Inferior parietal cortex (tissue), 1 donor: Measurements from ENCODE around the gene TMF1.

Experiments used
- DNase-seq: peaks from one replicate; pipeline ENCODE4 v3.0.0-alpha.2; 2016; ENCODE audit errors: extremely low spot score

The TMF1 gene

GRCh38 chr3:69080233-69080920 is 28.2 kb upstream of the TMF1 start, which contains the start of gene UBA3:
TSS of gene UBA3 (minus strand) at chr3:69080365. CDS start at chr3:69080353, 12 bp downstream.
- peak; percentile 87 for DNase-seq

GRCh38 chr3:69079269-69080159 is 27.4 kb upstream of the TMF1 start:
- no peak for DNase-seq

- DNase-seq = no peak
Measured at GRCh38 chr3:69072928-69073327, 20.8 kb upstream of the TMF1 start.

- no peak for DNase-seq
Measured at GRCh38 chr3:69066121-69066520, 14.0 kb upstream of the TMF1 start.

- DNase-seq = no peak
Measured at GRCh38 chr3:69065318-69065964, 13.3 kb upstream of the TMF1 start.

- DNase-seq = no peak
Measured at GRCh38 chr3:69063636-69064035, 11.5 kb upstream of the TMF1 start.

- DNase-seq = no peak
Measured at GRCh38 chr3:69059688-69060087, 7.6 kb upstream of the TMF1 start.

- no peak for DNase-seq
Measured at GRCh38 chr3:69058947-69059224, 6.8 kb upstream of the TMF1 start.

- no peak for DNase-seq
Measured at GRCh38 chr3:69058180-69058946, 6.2 kb upstream of the TMF1 start.

GRCh38 chr3:69052472-69052898 is 352 bp upstream of the TMF1 start:
- DNase-seq = no peak

GRCh38 chr3:69048990-69049389 is 3.1 kb downstream of the TMF1 start:
- DNase-seq = no peak

GRCh38 chr3:69044608-69045007 is 7.5 kb downstream of the TMF1 start:
- DNase-seq = no peak

GRCh38 chr3:69033470-69033869 is 18.7 kb downstream of the TMF1 start:
- DNase-seq = no peak

GRCh38 chr3:69032737-69033136 is 19.4 kb downstream of the TMF1 start:
- no peak for DNase-seq

GRCh38 chr3:69032142-69032541 is 20.0 kb downstream of the TMF1 start:
- no peak for DNase-seq

GRCh38 chr3:69031635-69032034 is 20.5 kb downstream of the TMF1 start:
- DNase-seq = no peak

GRCh38 chr3:69020857-69021256 is 31.3 kb downstream of the TMF1 start:
- no peak for DNase-seq

- DNase-seq = no peak
Measured at GRCh38 chr3:69020424-69020823, 31.7 kb downstream of the TMF1 start.

- DNase-seq = no peak
Measured at GRCh38 chr3:69016901-69017300, 35.2 kb downstream of the TMF1 start.

GRCh38 chr3:69016102-69016501 is 36.0 kb downstream of the TMF1 start:
- DNase-seq = no peak

GRCh38 chr3:69014022-69014580 is 38.0 kb downstream of the TMF1 start:
- no peak for DNase-seq
